ENCODE results near the gene CDH15. TPM values are rescaled to one million over a fixed set of nuclear protein-coding genes. Genes with fewer than 3 reads are reported as not detected.

Gene CDH15
- total and polyA plus RNA-seq, 2 of the 13 experiments (the other 11 are each of a cell fraction or from before 2014, with no cell fraction given), result 0.74 to 2.2 TPM

- TF ChIP-seq TEAD2 (CRISPR knock-in tag; IDR thresholded peaks at IDR 0.05), result no peak
- 0 out of 2 replicates have a peak, but pooled peaks have one; percentile 25 for TF ChIP-seq HOXA9 (CRISPR knock-in tag; IDR thresholded peaks at IDR 0.05; ENCODE audit: borderline replicate concordance)
- TF ChIP-seq MYNN (CRISPR knock-in tag; IDR thresholded peaks at IDR 0.05; ENCODE audit: low read depth), result no peak
- TF ChIP-seq ZNF878 (CRISPR knock-in tag; IDR thresholded peaks at IDR 0.05), result no peak
- no peak for TF ChIP-seq NAIF1 (CRISPR knock-in tag; IDR thresholded peaks at IDR 0.05; ENCODE audit: borderline replicate concordance)
- no peak for TF ChIP-seq ZNF282 (IDR thresholded peaks at IDR 0.05; ENCODE audit: partially characterized antibody)
- TF ChIP-seq ZNF160 (CRISPR knock-in tag; IDR thresholded peaks at IDR 0.05), result no peak
- TF ChIP-seq NFIB (CRISPR knock-in tag; IDR thresholded peaks at IDR 0.05; ENCODE audit: borderline replicate concordance), result 0 out of 2 replicates have a peak, but pooled peaks have one; percentile 38
- TF ChIP-seq AGO1 (IDR thresholded peaks at IDR 0.05; ENCODE audit: low read depth, low read length, poor library complexity, severe bottlenecking), result peak; percentile 81
- TF ChIP-seq ZIK1 (CRISPR knock-in tag; IDR thresholded peaks at IDR 0.05; ENCODE audit: borderline replicate concordance, low read depth), result no peak
- TF ChIP-seq FOSL2 (CRISPR knock-in tag; IDR thresholded peaks at IDR 0.05), result no peak
- TF ChIP-seq, protein P1, sequence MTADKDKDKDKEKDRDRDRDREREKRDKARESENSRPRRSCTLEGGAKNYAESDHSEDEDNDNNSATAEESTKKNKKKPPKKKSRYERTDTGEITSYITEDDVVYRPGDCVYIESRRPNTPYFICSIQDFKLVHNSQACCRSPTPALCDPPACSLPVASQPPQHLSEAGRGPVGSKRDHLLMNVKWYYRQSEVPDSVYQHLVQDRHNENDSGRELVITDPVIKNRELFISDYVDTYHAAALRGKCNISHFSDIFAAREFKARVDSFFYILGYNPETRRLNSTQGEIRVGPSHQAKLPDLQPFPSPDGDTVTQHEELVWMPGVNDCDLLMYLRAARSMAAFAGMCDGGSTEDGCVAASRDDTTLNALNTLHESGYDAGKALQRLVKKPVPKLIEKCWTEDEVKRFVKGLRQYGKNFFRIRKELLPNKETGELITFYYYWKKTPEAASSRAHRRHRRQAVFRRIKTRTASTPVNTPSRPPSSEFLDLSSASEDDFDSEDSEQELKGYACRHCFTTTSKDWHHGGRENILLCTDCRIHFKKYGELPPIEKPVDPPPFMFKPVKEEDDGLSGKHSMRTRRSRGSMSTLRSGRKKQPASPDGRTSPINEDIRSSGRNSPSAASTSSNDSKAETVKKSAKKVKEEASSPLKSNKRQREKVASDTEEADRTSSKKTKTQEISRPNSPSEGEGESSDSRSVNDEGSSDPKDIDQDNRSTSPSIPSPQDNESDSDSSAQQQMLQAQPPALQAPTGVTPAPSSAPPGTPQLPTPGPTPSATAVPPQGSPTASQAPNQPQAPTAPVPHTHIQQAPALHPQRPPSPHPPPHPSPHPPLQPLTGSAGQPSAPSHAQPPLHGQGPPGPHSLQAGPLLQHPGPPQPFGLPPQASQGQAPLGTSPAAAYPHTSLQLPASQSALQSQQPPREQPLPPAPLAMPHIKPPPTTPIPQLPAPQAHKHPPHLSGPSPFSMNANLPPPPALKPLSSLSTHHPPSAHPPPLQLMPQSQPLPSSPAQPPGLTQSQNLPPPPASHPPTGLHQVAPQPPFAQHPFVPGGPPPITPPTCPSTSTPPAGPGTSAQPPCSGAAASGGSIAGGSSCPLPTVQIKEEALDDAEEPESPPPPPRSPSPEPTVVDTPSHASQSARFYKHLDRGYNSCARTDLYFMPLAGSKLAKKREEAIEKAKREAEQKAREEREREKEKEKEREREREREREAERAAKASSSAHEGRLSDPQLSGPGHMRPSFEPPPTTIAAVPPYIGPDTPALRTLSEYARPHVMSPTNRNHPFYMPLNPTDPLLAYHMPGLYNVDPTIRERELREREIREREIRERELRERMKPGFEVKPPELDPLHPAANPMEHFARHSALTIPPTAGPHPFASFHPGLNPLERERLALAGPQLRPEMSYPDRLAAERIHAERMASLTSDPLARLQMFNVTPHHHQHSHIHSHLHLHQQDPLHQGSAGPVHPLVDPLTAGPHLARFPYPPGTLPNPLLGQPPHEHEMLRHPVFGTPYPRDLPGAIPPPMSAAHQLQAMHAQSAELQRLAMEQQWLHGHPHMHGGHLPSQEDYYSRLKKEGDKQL (CRISPR knock-in tag; IDR thresholded peaks at IDR 0.05; ENCODE audit: low read depth), result no peak
- TF ChIP-seq, protein P2, sequence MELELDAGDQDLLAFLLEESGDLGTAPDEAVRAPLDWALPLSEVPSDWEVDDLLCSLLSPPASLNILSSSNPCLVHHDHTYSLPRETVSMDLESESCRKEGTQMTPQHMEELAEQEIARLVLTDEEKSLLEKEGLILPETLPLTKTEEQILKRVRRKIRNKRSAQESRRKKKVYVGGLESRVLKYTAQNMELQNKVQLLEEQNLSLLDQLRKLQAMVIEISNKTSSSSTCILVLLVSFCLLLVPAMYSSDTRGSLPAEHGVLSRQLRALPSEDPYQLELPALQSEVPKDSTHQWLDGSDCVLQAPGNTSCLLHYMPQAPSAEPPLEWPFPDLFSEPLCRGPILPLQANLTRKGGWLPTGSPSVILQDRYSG (CRISPR knock-in tag; IDR thresholded peaks at IDR 0.05), result no peak
- no peak for TF ChIP-seq KDM5A (IDR thresholded peaks at IDR 0.05; ENCODE audit: borderline replicate concordance, low read length)
- no peak for TF ChIP-seq FIP1L1 (IDR thresholded peaks at IDR 0.05; ENCODE audit: borderline replicate concordance, insufficient read depth, low read depth, low read length)
- TF ChIP-seq TOE1 (CRISPR knock-in tag; IDR thresholded peaks at IDR 0.05), result no peak
- TF ChIP-seq NONO (IDR thresholded peaks at IDR 0.05), result no peak
- TF ChIP-seq NONO (CRISPR knock-in tag; conservative IDR thresholded peaks at IDR 0.05), result no peak
These were observed 22.2 kb downstream of the CDH15 start (continued) for GRCh38 chr16:89193576-89194293.
